Neuronal stem cell (in vitro differentiated cells): ENCODE measurements around the gene CDK12.

ENCODE experiments used
- DNase-seq: peaks from one replicate; pipeline ENCODE4 v3.0.0-alpha.2; 2013; ENCODE audit warnings: low spot score
- H2AFZ ChIP-seq: one replicate; pipeline ENCODE4 v1.6.1; 2013; ENCODE audit warnings: mild to moderate bottlenecking, low read length, inconsistent platforms
- H2AK5ac ChIP-seq: 2 replicates; pipeline ENCODE4 v1.6.1; 2013; ENCODE audit warnings: low read depth, mild to moderate bottlenecking, inconsistent platforms, low read length, moderate library complexity, mixed read lengths
- H2BK120ac ChIP-seq: 2 replicates; pipeline ENCODE4 v1.6.1; 2013; ENCODE audit warnings: low read depth, mild to moderate bottlenecking, inconsistent platforms, low read length, moderate library complexity, mixed read lengths
- H2BK12ac ChIP-seq: one replicate; pipeline ENCODE4 v1.6.1; 2013; ENCODE audit warnings: low read length, inconsistent platforms
- H2BK15ac ChIP-seq: 2 replicates; pipeline ENCODE4 v1.6.1; 2013; ENCODE audit warnings: mild to moderate bottlenecking, low read length, inconsistent platforms, mixed read lengths
- H2BK5ac ChIP-seq: one replicate; pipeline ENCODE4 v1.6.1; 2013; ENCODE audit warnings: inconsistent platforms, mild to moderate bottlenecking, low read length, moderate library complexity
- H3K14ac ChIP-seq: one replicate; pipeline ENCODE4 v1.6.1; 2013; ENCODE audit warnings: low read length, inconsistent platforms
- H3K18ac ChIP-seq: 2 replicates; pipeline ENCODE4 v1.6.1; 2013; ENCODE audit warnings: low read length, inconsistent platforms
- H3K23ac ChIP-seq: 2 replicates; pipeline ENCODE4 v1.6.1; 2013; ENCODE audit warnings: low read depth, mild to moderate bottlenecking, mixed read lengths, low read length, inconsistent platforms; ENCODE audit not compliant: poor library complexity
- H3K27ac ChIP-seq: replicated peaks from 3 replicates; pipeline ENCODE4 v1.5.1; 2013; ENCODE audit warnings: low read length, inconsistent platforms
- H3K27me3 ChIP-seq, 3 experiments: 2 replicates each; pipeline ENCODE4 v1.6.1; 2013; ENCODE audit warnings: low read length in 3 of 3, mild to moderate bottlenecking in 2 of 3, inconsistent platforms in 1 of 3, low read depth in 1 of 3, mixed read lengths in 1 of 3, moderate library complexity in 1 of 3; ENCODE audit not compliant: control insufficient read depth in 3 of 3, insufficient read depth in 3 of 3
- H3K36me3 ChIP-seq, 2 donors: replicated peaks in 1 of 2; 2 replicates each; pipeline ENCODE4 v1.6.1; 2013; ENCODE audit warnings: low read length in 2 of 2; ENCODE audit not compliant: control insufficient read depth in 2 of 2, insufficient read depth in 2 of 2
- H3K4ac ChIP-seq: 2 replicates; pipeline ENCODE4 v1.6.1; 2013; ENCODE audit warnings: inconsistent platforms, mild to moderate bottlenecking, low read length, moderate library complexity
- H3K4me1 ChIP-seq, 2 donors: 1 replicate in 1 of 2; 2 replicates in 1 of 2; pipeline ENCODE4 v1.6.1; 2013; ENCODE audit warnings: low read length in 2 of 2, low read depth in 1 of 2; ENCODE audit not compliant: control insufficient read depth in 2 of 2, insufficient read depth in 1 of 2
- H3K4me2 ChIP-seq: one replicate; pipeline ENCODE4 v1.6.1; 2013; ENCODE audit warnings: mild to moderate bottlenecking, low read length, inconsistent platforms; ENCODE audit not compliant: insufficient read depth, poor library complexity, severe bottlenecking
- H3K4me3 ChIP-seq, 2 donors: 2 replicates each; pipeline ENCODE4 v1.5.1; 2013; ENCODE audit warnings: low read length in 2 of 2, mild to moderate bottlenecking in 2 of 2, inconsistent platforms in 1 of 2, moderate library complexity in 1 of 2
- H3K79me1 ChIP-seq: one replicate; pipeline ENCODE4 v1.6.1; 2013; ENCODE audit warnings: low read depth, mild to moderate bottlenecking, inconsistent platforms, low read length, moderate library complexity
- H3K9ac ChIP-seq: one replicate; pipeline ENCODE4 v1.6.1; 2013; ENCODE audit warnings: mild to moderate bottlenecking, low read depth, low read length, inconsistent platforms; ENCODE audit not compliant: poor library complexity
- H3K9me3 ChIP-seq, 2 donors: replicated peaks in 1 of 2; 2 replicates each; pipeline versions ENCODE3 to v1.6.1; 2013; ENCODE audit warnings: low read length in 2 of 2, mild to moderate bottlenecking in 2 of 2, inconsistent platforms in 1 of 2, low read depth in 1 of 2, mixed read lengths in 1 of 2, moderate library complexity in 1 of 2; ENCODE audit not compliant: control insufficient read depth in 2 of 2, insufficient read depth in 1 of 2
- H4K8ac ChIP-seq: one replicate; pipeline ENCODE4 v1.6.1; 2013; ENCODE audit warnings: low read depth, mild to moderate bottlenecking, inconsistent platforms, low read length, moderate library complexity
- H4K91ac ChIP-seq: one replicate; pipeline ENCODE4 v1.6.1; 2013; ENCODE audit warnings: low read length, low read depth, mild to moderate bottlenecking, inconsistent platforms; ENCODE audit not compliant: poor library complexity
- WGBS, 2 donors: extraction: QIAGEN DNeasy Blood & Tissue Kit; methylation state at CpG; one replicate each; pipeline ENCODE4 v1.1.7; 2013; ENCODE audit warnings: missing lambda C conversion rate in 2 of 2, mixed read lengths in 1 of 2; ENCODE audit not compliant: insufficient read length in 2 of 2, insufficient replicate concordance in 1 of 2; ENCODE audit errors: extremely low coverage in 2 of 2; 5-methylcytosine and 5-hydroxymethylcytosine counted together

The CDK12 gene

DNA sequence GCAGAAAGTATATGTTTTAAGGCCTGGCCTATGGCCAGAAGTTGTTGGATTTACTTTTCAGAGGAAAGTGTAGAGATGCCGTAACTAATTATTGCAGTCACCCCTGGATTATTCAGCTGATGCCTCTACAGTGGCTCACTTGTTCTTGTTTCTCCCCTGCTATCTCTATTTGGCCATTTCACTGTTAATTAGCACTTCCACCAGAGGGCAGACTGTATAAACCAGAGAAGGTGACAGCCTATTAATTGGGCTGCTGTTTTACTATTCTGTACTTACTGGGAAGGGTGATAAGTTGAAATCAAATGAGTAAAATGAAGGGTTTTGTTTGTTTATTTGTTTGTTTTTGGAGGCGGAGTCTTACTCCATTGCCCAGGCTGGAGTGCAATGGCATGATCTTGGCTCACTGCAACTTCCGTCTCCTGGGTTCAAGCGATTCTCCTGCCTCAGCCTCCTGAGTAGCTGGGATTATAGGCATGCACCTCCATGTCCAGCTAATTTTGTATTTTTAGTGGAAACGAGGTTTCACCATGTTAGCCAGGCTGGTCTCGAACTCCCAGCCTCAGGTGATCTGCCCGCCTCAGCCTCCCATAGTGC is 66.0 kb downstream of the CDK12 start:
- Histone ChIP-seq H4K8ac (no peak overlapping the region), H4K91ac (no peak overlapping the region), H2AFZ (no peak overlapping the region), H3K4me2 (no peak overlapping the region), H3K79me1 (no peaks in the 10 kb centered on the region), H3K23ac (no peak overlapping the region), H3K14ac (no peak overlapping the region), H3K18ac (no peak overlapping the region), H2AK5ac (no peak overlapping the region), H3K36me3 (peaks cover 34 to 100% of the 10 kb centered on the region in 2 donors), H3K4ac (no peak overlapping the region), H3K9ac (no peak overlapping the region), H2BK12ac (no peak overlapping the region), H3K27ac (no peak overlapping the region), H2BK120ac (no peak overlapping the region), H3K4me1 (no peaks in the 10 kb centered on the region), H3K27me3 (no peaks in the 10 kb centered on the region), H3K4me3 (no peak overlapping the region), H2BK15ac (no peak overlapping the region), H2BK5ac (no peak overlapping the region), H3K9me3 (peaks cover 0 to 3% of the 10 kb centered on the region in 2 donors)
- no peak for DNase-seq
- WGBS, 2 donors = no CpG with 5 or more reads among the region's 7 CpGs

DNA sequence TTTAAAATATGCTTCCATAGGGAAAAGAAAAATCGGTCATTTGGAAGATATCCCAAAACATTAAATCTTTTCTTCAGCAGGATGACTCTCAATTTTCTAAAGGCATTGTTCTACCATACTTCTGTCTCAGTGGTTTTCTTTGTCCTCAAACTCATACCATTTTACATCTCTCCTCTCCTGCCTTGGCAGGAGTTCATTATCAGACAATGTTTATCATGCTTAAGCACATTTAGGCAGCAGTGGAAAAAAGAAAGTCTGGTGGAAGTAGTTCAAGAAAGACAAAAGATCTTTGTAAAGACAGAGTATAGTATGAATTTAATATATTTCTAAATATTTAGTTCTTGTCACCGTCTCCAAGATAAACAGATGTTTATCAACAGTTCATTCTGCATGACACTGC is 68.2 kb downstream of the CDK12 start:
- no peak overlapping the region for H2AFZ ChIP-seq
- H3K4ac ChIP-seq = no peak overlapping the region
- H3K9ac ChIP-seq = no peak overlapping the region
- no peak overlapping the region for H4K8ac ChIP-seq
- no peak overlapping the region for H2BK5ac ChIP-seq
- H3K27ac ChIP-seq = no peak overlapping the region
- H3K9me3 ChIP-seq = peaks cover 0 to 3% of the 10 kb centered on the region in 2 donors
- no CpG with 5 or more reads among the region's 2 CpGs for WGBS, 2 donors
- H2BK120ac ChIP-seq = no peak overlapping the region
- H3K79me1 ChIP-seq = no peaks in the 10 kb centered on the region
- no peak for DNase-seq
- H3K36me3 ChIP-seq = peaks cover 28 to 97% of the 10 kb centered on the region in 2 donors
- H3K14ac ChIP-seq = no peak overlapping the region
- no peak overlapping the region for H2BK15ac ChIP-seq
- H3K23ac ChIP-seq = no peak overlapping the region
- no peak overlapping the region for H2AK5ac ChIP-seq
- no peak overlapping the region for H4K91ac ChIP-seq
- no peak overlapping the region for H3K4me2 ChIP-seq
- H3K27me3 ChIP-seq = no peaks in the 10 kb centered on the region
- no peak overlapping the region for H2BK12ac ChIP-seq
- no peaks in the 10 kb centered on the region for H3K4me1 ChIP-seq
- H3K18ac ChIP-seq = no peak overlapping the region
- H3K4me3 ChIP-seq = no peak overlapping the region

DNA sequence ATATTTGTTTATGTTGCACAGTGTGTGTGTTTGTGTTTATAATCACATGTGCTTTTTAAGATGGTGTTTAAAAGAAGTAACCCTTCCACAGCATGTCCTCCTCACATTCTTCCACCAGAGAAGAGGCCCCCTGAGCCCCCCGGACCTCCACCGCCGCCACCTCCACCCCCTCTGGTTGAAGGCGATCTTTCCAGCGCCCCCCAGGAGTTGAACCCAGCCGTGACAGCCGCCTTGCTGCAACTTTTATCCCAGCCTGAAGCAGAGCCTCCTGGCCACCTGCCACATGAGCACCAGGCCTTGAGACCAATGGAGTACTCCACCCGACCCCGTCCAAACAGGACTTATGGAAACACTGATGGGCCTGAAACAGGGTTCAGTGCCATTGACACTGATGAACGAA is 69.2 kb downstream of the CDK12 start:
- no peak overlapping the region for H3K4ac ChIP-seq
- H3K23ac ChIP-seq = peak overlapping the region; percentile 39
- H3K27ac ChIP-seq = no peak overlapping the region
- no peak overlapping the region for H3K4me3 ChIP-seq
- H3K79me1 ChIP-seq = no peaks in the 10 kb centered on the region
- H3K4me1 ChIP-seq = no peaks in the 10 kb centered on the region
- H2BK12ac ChIP-seq = no peak overlapping the region
- H2AFZ ChIP-seq = no peak overlapping the region
- H3K9ac ChIP-seq = no peak overlapping the region
- no peak overlapping the region for H3K18ac ChIP-seq
- no peak for DNase-seq
- H2BK15ac ChIP-seq = no peak overlapping the region
- peaks cover 0 to 3% of the 10 kb centered on the region in 2 donors for H3K9me3 ChIP-seq
- no peak overlapping the region for H2BK120ac ChIP-seq
- H2AK5ac ChIP-seq = no peak overlapping the region
- H3K27me3 ChIP-seq = no peaks in the 10 kb centered on the region
- no CpG with 5 or more reads among the region's 10 CpGs for WGBS, 2 donors
- H2BK5ac ChIP-seq = peak overlapping the region; percentile 72
- peaks cover 23 to 87% of the 10 kb centered on the region in 2 donors for H3K36me3 ChIP-seq
- H3K4me2 ChIP-seq = no peak overlapping the region
- no peak overlapping the region for H4K91ac ChIP-seq
- H4K8ac ChIP-seq = no peak overlapping the region
- peak overlapping the region; percentile 32 for H3K14ac ChIP-seq

DNA sequence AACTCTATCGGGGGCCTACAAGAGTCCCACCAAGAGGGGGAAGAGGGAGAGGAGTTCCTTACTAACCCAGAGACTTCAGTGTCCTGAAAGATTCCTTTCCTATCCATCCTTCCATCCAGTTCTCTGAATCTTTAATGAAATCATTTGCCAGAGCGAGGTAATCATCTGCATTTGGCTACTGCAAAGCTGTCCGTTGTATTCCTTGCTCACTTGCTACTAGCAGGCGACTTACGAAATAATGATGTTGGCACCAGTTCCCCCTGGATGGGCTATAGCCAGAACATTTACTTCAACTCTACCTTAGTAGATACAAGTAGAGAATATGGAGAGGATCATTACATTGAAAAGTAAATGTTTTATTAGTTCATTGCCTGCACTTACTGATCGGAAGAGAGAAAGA is 70.0 kb downstream of the CDK12 start:
- Histone ChIP-seq H3K79me1 (no peaks in the 10 kb centered on the region), H3K27me3 (no peaks in the 10 kb centered on the region), H2AFZ (no peak overlapping the region), H2BK15ac (no peak overlapping the region), H2BK12ac (no peak overlapping the region), H3K23ac (no peak overlapping the region), H3K18ac (no peak overlapping the region), H3K27ac (no peak overlapping the region), H3K4me3 (no peak overlapping the region), H3K4ac (no peak overlapping the region), H2BK120ac (no peak overlapping the region), H3K4me1 (no peaks in the 10 kb centered on the region), H3K9ac (no peak overlapping the region), H3K14ac (no peak overlapping the region), H3K9me3 (peaks cover 0 to 3% of the 10 kb centered on the region in 2 donors), H3K4me2 (no peak overlapping the region), H2BK5ac (peak overlapping the region; percentile 72), H2AK5ac (no peak overlapping the region), H3K36me3 (peaks cover 18 to 79% of the 10 kb centered on the region in 2 donors), H4K8ac (no peak overlapping the region), H4K91ac (no peak overlapping the region)
- no peak for DNase-seq
- WGBS, 2 donors = no CpG with 5 or more reads among the region's 6 CpGs
